ENCODE data around the gene ARL15.

The ARL15 gene

DNA sequence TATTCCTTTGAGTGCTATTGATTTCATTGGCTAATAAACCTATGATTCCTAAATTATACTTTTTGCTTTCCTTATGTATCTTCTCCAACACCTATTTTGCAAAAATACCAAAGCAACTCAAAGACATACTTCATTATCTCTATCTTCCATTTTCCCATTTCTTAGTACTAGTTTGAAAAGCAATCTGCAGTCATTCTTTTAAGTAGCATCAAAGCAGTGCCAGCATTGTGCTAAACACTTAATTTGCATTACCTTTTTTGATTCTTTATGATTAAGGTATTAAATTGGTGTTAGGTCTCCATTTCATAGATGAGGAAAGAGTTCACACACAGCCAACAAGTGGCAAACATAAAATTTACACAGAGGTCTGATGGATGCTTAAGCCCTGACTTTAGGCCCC is 330.3 kb downstream of the ARL15 start:
- DNase-seq (ENCODE audit: low read depth) = no peak
- TF ChIP-seq, protein P1, sequence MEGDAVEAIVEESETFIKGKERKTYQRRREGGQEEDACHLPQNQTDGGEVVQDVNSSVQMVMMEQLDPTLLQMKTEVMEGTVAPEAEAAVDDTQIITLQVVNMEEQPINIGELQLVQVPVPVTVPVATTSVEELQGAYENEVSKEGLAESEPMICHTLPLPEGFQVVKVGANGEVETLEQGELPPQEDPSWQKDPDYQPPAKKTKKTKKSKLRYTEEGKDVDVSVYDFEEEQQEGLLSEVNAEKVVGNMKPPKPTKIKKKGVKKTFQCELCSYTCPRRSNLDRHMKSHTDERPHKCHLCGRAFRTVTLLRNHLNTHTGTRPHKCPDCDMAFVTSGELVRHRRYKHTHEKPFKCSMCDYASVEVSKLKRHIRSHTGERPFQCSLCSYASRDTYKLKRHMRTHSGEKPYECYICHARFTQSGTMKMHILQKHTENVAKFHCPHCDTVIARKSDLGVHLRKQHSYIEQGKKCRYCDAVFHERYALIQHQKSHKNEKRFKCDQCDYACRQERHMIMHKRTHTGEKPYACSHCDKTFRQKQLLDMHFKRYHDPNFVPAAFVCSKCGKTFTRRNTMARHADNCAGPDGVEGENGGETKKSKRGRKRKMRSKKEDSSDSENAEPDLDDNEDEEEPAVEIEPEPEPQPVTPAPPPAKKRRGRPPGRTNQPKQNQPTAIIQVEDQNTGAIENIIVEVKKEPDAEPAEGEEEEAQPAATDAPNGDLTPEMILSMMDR (IDR thresholded peaks at IDR 0.05; ENCODE audit: low read depth, low read length, missing control alignments) = no peak
- H3K4me3 ChIP-seq (ENCODE audit: low read depth, low read length) = no peak overlapping the region

DNA sequence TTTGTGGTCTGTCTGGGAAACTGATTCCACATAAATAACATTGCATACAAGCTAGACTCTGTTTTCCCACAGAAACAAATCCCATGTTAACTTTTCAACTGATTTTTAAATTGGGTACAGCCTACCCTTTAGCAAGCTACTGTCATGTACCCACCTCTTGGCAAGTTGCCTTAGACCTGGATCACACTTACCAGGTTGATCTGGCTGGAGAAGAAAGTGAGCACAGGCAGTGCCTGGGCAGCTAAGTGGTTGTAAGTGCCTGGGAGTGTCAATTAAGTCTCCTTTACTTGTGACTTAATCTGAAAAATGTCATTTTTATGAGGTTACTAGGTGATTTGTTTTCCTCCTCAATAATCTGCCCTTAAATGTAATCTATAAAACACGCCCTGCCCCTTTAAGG is 336.4 kb downstream of the ARL15 start:
- DNase-seq (ENCODE audit: low read depth) = no peak
- TF ChIP-seq, protein P1 (IDR thresholded peaks at IDR 0.05; ENCODE audit: low read depth, low read length, missing control alignments) = no peak
- H3K4me3 ChIP-seq (ENCODE audit: low read depth, low read length) = no peak overlapping the region

DNA sequence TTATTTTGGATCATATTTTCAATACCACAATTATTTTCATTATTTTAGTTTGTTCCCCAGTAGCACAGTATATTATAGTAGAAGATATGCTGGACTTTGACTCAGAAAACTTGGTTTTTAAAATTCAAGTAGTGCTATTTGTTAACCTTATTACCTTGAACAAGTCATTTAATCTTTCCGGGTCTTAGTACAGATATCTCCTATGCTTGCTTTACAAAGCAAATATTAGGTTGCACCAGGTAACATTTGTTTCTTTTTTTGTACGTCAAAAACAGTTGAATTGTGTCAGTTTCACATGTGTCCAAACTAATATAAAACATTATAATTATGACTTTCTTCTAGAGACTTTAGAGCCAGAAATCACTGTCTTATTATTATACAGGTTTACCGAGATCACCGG is 338.1 kb downstream of the ARL15 start:
- TF ChIP-seq, protein P1 (IDR thresholded peaks at IDR 0.05; ENCODE audit: low read depth, low read length, missing control alignments) = no peak
- no peak overlapping the region for H3K4me3 ChIP-seq (ENCODE audit: low read depth, low read length)
- no peak for DNase-seq (ENCODE audit: low read depth)

DNA sequence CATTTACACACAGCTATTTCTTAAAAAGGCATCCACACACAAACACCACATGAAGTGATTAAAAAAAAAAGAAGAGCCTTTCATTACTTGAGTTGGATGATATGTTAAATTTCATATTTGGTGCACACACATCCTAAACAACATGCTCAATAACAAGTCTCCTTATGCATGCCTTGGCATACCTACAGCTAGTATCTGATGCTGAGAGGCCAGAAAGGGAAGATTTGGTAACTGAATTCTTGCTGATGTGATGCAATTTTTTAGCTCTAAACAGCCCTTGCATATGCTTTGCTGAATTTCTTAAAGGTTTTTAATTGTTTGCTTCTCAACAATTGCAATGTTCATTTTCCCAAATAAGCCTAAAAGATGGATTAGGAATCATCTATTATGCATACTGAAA is 338.8 kb downstream of the ARL15 start:
- TF ChIP-seq, protein P1 (IDR thresholded peaks at IDR 0.05; ENCODE audit: low read depth, low read length, missing control alignments) = no peak
- no peak overlapping the region for H3K4me3 ChIP-seq (ENCODE audit: low read depth, low read length)
- DNase-seq (ENCODE audit: low read depth) = no peak

DNA sequence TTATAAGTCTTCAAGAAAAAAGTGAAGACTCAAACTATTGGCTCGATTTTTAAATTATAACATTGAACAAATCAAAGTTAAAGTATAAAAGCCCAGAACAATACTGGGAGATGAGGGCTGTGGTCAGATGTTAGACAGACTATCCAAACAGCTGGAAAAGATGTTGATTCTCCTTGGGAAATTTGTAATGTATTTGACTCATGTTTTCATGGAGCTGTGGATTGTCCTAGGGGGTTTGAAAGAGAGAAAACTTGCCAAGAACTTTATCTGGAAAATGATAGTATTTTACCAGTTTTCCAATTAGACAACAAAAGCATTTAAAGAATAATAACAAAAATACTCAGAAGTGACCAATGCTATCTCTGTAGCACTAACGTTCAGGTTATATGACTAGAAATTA is 339.2 kb downstream of the ARL15 start:
- H3K4me3 ChIP-seq (ENCODE audit: low read depth, low read length) = no peak overlapping the region
- no peak for DNase-seq (ENCODE audit: low read depth)
- TF ChIP-seq, protein P1 (IDR thresholded peaks at IDR 0.05; ENCODE audit: low read depth, low read length, missing control alignments) = no peak

DNA sequence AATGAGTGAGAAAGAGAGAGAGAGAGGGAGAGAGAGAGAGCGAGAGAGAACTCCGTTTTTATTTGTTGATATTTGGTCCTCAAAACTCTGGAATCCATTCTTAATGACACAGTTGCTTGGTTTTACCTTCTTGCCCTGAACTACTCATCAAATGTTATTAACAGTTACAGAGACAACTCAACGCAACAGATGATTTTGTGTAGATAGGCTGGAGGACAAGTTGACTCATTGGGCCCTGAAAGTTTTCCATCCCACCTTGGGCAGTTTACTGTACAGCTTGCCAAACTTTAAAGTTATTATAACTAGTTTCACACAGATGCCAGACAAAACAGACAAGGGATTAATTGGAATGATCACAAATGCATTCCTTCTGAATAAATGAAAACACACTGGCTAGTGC is 339.9 kb downstream of the ARL15 start:
- no peak overlapping the region for H3K4me3 ChIP-seq (ENCODE audit: low read depth, low read length)
- no peak for DNase-seq (ENCODE audit: low read depth)
- TF ChIP-seq, protein P1 (IDR thresholded peaks at IDR 0.05; ENCODE audit: low read depth, low read length, missing control alignments) = no peak

DNA sequence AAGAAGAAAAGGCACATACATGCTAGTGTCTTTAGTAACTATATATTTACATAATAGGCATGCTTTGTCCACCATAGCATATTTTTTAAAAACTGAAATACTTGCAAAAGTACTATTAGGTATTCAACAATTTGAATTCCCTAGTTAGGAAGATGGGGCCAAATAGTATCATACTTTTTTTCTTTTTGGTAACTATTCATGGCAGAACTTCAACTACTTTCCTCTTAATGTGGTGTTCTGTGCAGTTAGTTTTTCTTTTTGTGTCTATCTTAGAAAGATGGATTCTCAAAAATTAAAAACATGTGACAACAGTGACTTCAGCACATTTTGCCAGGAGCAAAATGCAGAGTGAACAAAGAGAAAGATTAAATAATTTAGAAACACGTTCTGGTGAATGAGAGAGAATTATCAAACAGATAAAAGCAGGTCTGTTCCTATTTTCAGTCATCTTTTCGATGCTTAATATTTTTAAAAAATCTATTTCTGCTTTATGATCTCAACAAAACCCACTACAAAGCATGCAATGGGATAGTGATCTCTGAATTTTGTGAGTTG is 341.1 kb downstream of the ARL15 start:
- no peak for DNase-seq (ENCODE audit: low read depth)
- no peak overlapping the region for H3K4me3 ChIP-seq (ENCODE audit: low read depth, low read length)
- TF ChIP-seq, protein P1 (IDR thresholded peaks at IDR 0.05; ENCODE audit: low read depth, low read length, missing control alignments) = no peak
